Measurements from ENCODE around the gene PLEKHA5. TPM values are rescaled to one million over a fixed set of nuclear protein-coding genes. Genes with fewer than 3 reads are reported as not detected.
A peak's percentile ranks its signal among the peaks of the same experiment; 100 is the strongest.

The PLEKHA5 gene
- total RNA-seq, 2 donors from 2014 or later, result 24.4 to 41.7 TPM

DNA sequence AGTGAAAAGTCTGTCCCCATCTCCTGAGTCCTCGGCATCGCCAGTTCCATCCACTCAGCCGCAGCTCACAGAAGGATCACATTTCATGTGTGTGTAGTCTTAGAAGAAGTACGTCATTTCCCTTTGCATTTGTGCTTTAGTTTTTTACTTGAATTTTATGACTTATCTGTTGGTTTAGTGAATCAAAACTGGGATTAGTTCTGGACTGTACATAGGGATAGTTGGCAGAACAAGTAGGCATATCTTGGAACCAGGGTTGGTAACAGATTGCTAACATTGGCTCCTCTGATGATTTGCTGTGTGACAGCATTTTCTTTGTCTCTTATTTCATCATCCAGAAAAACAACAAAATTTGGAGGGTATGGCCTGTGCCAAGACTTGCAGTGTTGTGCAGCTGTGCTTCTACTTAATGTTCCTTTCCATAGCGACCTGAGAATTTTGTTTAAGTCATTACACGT lies 240.2 kb downstream of the PLEKHA5 start:
- DNase-seq (ENCODE audit: low spot score), result no peak
- Histone ChIP-seq H3K36me3 (no peaks in the 10 kb centered on the region), H3K9me3 (no peaks in the 10 kb centered on the region), H3K27ac (peak overlapping the region in 1 of 2 donors; percentile 10), H3K4me1 (replicated peaks) (no peaks in the 10 kb centered on the region), H3K27me3 (replicated peaks; ENCODE audit: insufficient read depth) (no peaks in the 10 kb centered on the region), H3K4me3 (no peak overlapping the region)
- intact Hi-C loops (cut with DNase I), result no loop called here
- WGBS, result 18% methylated on average over 6 of the region's 6 CpGs
- TF ChIP-seq POLR2A (IDR thresholded peaks at IDR 0.05) (no peak), POLR2AphosphoS5 (IDR thresholded peaks at IDR 0.05) (no peak)
- TF ChIP-seq, protein P1, sequence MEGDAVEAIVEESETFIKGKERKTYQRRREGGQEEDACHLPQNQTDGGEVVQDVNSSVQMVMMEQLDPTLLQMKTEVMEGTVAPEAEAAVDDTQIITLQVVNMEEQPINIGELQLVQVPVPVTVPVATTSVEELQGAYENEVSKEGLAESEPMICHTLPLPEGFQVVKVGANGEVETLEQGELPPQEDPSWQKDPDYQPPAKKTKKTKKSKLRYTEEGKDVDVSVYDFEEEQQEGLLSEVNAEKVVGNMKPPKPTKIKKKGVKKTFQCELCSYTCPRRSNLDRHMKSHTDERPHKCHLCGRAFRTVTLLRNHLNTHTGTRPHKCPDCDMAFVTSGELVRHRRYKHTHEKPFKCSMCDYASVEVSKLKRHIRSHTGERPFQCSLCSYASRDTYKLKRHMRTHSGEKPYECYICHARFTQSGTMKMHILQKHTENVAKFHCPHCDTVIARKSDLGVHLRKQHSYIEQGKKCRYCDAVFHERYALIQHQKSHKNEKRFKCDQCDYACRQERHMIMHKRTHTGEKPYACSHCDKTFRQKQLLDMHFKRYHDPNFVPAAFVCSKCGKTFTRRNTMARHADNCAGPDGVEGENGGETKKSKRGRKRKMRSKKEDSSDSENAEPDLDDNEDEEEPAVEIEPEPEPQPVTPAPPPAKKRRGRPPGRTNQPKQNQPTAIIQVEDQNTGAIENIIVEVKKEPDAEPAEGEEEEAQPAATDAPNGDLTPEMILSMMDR (IDR thresholded peaks at IDR 0.05), result no peak

DNA sequence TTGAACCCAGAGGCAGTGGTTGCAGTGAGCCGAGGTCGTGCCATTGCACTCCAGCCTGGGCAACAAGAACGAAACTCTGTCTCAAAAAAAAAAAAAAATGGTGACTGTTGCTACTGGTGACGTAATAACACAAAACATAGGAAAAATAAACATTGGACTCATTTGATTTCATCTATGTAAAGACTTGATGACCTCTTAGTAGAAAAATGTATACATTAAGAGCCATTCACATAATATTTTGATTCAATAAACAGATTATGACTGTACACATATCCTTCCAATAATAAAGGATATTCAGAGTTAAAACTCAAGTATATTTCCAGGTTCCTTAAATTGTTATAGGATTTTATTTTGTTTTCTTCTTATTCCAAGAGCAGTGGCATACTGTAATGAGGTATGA lies 244.1 kb downstream of the PLEKHA5 start:
- Histone ChIP-seq H3K9me3 (no peaks in the 10 kb centered on the region), H3K4me1 (replicated peaks) (no peaks in the 10 kb centered on the region), H3K4me3 (no peak overlapping the region), H3K36me3 (no peaks in the 10 kb centered on the region), H3K27me3 (replicated peaks; ENCODE audit: insufficient read depth) (no peaks in the 10 kb centered on the region), H3K27ac (no peak overlapping the region)
- TF ChIP-seq POLR2A (IDR thresholded peaks at IDR 0.05), result no peak
- TF ChIP-seq POLR2AphosphoS5 (IDR thresholded peaks at IDR 0.05), result no peak
- TF ChIP-seq, protein P1 (IDR thresholded peaks at IDR 0.05), result no peak
- WGBS, result 92% methylated on average over 4 of the region's 4 CpGs
- intact Hi-C loops (cut with DNase I), result no loop called here
- DNase-seq (ENCODE audit: low spot score), result no peak

DNA sequence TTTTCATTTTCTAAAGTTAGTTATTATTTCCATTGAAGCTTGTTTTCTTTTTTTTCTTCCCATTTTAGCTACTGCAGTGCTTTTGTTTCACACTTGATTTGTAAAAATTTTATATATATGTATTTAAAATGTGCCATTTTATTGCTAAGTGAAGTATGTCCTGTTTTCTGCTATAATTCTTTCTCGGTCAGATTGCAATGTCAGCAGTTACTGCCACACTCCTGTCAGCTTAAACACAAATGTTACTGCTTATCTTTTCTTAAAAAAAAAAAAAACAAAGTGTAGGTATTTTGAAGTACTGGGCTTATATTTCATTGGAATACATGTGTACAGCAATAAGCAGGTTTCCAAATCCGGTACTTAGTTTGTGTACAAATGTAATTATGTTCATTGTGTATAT lies 246.4 kb downstream of the PLEKHA5 start:
- intact Hi-C loops (cut with DNase I), result no loop called here
- no peak for DNase-seq (ENCODE audit: low spot score)
- Histone ChIP-seq H3K9me3 (no peaks in the 10 kb centered on the region), H3K36me3 (no peaks in the 10 kb centered on the region), H3K27me3 (replicated peaks; ENCODE audit: insufficient read depth) (no peaks in the 10 kb centered on the region), H3K27ac (no peak overlapping the region), H3K4me1 (replicated peaks) (no peaks in the 10 kb centered on the region), H3K4me3 (no peak overlapping the region)
- 74% methylated on average over 2 of the region's 2 CpGs for WGBS
- TF ChIP-seq POLR2AphosphoS5 (IDR thresholded peaks at IDR 0.05) (no peak), POLR2A (IDR thresholded peaks at IDR 0.05) (no peak)
- TF ChIP-seq, protein P1 (IDR thresholded peaks at IDR 0.05), result no peak

DNA sequence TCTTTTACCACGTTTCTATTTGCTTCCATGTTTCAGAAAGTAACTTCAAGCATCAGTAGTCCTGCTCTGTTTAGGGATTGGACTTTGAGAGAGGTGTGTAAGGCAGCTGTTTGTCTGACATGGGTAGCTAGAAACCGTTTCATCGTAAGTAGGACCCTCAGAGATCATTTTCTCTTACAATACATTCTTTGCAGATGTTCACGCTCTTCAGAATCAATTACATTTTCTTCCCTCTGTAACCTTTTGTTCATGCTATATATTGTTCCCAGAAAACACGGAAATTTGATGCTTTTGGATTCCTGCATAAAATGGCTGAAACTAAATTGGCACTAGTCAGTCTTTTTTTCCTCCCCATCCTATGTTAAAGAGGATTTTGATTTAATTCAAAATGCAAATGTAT lies 247.2 kb downstream of the PLEKHA5 start:
- 87% methylated on average over 5 of the region's 5 CpGs for WGBS
- H3K4me1 ChIP-seq (replicated peaks), result no peaks in the 10 kb centered on the region
- no peaks in the 10 kb centered on the region for H3K36me3 ChIP-seq
- TF ChIP-seq, protein P1 (IDR thresholded peaks at IDR 0.05), result no peak
- no peak for TF ChIP-seq POLR2A (IDR thresholded peaks at IDR 0.05)
- no peak for TF ChIP-seq POLR2AphosphoS5 (IDR thresholded peaks at IDR 0.05)
- H3K9me3 ChIP-seq, result no peaks in the 10 kb centered on the region
- no peak for DNase-seq (ENCODE audit: low spot score)
- intact Hi-C loops (cut with DNase I), result no loop called here
- no peak overlapping the region for H3K27ac ChIP-seq
- no peaks in the 10 kb centered on the region for H3K27me3 ChIP-seq (replicated peaks; ENCODE audit: insufficient read depth)
- H3K4me3 ChIP-seq, result no peak overlapping the region

DNA sequence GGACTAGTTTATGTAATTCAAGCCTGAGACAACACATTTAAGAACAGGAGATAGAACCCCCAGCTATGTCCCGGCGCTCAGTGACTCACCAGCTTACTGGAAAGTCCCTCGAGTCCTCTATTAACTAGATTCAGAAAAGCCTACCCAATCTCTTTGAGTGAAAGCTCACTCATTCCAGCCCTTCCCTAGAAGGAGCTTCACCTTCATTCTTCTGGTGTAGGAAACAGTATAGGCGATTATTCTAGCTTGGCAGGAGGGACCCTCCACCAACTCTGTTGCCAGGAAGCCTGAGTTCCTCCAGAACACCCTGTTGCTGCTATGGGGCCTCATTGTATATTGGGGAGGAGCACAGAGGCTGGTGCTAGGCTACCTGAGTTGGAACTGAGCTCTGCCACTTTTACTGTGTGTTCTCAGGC lies 252.6 kb downstream of the PLEKHA5 start:
- 33% methylated on average over 4 of the region's 4 CpGs for WGBS
- Histone ChIP-seq H3K4me1 (replicated peaks) (no peaks in the 10 kb centered on the region), H3K27me3 (replicated peaks; ENCODE audit: insufficient read depth) (no peaks in the 10 kb centered on the region), H3K9me3 (no peaks in the 10 kb centered on the region), H3K36me3 (no peaks in the 10 kb centered on the region), H3K27ac (no peak overlapping the region), H3K4me3 (no peak overlapping the region)
- intact Hi-C loops (cut with DNase I), result no loop called here
- TF ChIP-seq POLR2A (IDR thresholded peaks at IDR 0.05), result no peak
- no peak for TF ChIP-seq POLR2AphosphoS5 (IDR thresholded peaks at IDR 0.05)
- TF ChIP-seq, protein P1 (IDR thresholded peaks at IDR 0.05), result no peak
- DNase-seq (ENCODE audit: low spot score), result no peak
